HL-60 (cell line): Measurements from ENCODE around the gene ENDOG.

ENCODE experiments used
- CTCF ChIP-seq: IDR thresholded peaks from one replicate; pipeline ENCODE4 v1.5.1; 2011; ENCODE audit warnings: low read length, control low read depth, inconsistent platforms; ENCODE audit not compliant: insufficient read depth
- GABPA ChIP-seq: IDR thresholded peaks from 2 replicates; pipeline ENCODE4 v1.6.1; 2012; ENCODE audit warnings: low read depth
- POLR2AphosphoS5 ChIP-seq: IDR thresholded peaks from 2 replicates; pipeline ENCODE4 v1.6.1; 2012; ENCODE audit warnings: low read depth
- REST ChIP-seq: IDR thresholded peaks from 2 replicates; pipeline ENCODE4 v1.6.1; 2012; ENCODE audit warnings: low read depth; ENCODE audit not compliant: insufficient replicate concordance
- SPI1 ChIP-seq: IDR thresholded peaks from 2 replicates; pipeline ENCODE4 v1.6.1; 2012; ENCODE audit warnings: low read depth, mild to moderate bottlenecking, borderline replicate concordance

GRCh38 chr9:128808543-128808942 lies 9.8 kb upstream of the ENDOG start:
- TF ChIP-seq CTCF (no peak), POLR2AphosphoS5 (no peak), REST (no peak), SPI1 (no peak), GABPA (no peak)
